Osteoblast (primary cell): Measurements from ENCODE around the gene CTRL. TPM values are rescaled to one million over a fixed set of nuclear protein-coding genes. Genes with fewer than 3 reads are reported as not detected.

ENCODE experiments used
- DNase-seq: peaks from one replicate; pipeline ENCODE4 v3.0.0; 2011; ENCODE audit warnings: low spot score, mixed read lengths; ENCODE audit not compliant: insufficient read length; ENCODE audit errors: missing footprints
- H2AFZ ChIP-seq: 2 replicates; pipeline ENCODE4 v1.6.0; 2011; ENCODE audit warnings: mild to moderate bottlenecking, low read length
- H3K27ac ChIP-seq: 2 replicates; pipeline ENCODE4 v1.5.1; 2011; ENCODE audit warnings: mild to moderate bottlenecking, low read depth, low read length, moderate library complexity
- H3K27me3 ChIP-seq: 2 replicates; pipeline ENCODE4 v1.6.0; 2012; ENCODE audit warnings: mild to moderate bottlenecking, control low read depth, inconsistent platforms, low read length, moderate library complexity; ENCODE audit not compliant: insufficient read depth
- H3K36me3 ChIP-seq: 2 replicates; pipeline ENCODE4 v1.5.1; 2011; ENCODE audit warnings: mild to moderate bottlenecking, low read length, control low read depth, moderate library complexity; ENCODE audit not compliant: insufficient read depth
- H3K4me1 ChIP-seq: 2 replicates; pipeline ENCODE4 v1.5.1; 2011; ENCODE audit warnings: mild to moderate bottlenecking, low read length, control low read depth, moderate library complexity; ENCODE audit not compliant: insufficient read depth
- H3K4me2 ChIP-seq: 2 replicates; pipeline ENCODE4 v1.6.0; 2011; ENCODE audit warnings: mild to moderate bottlenecking, low read length; ENCODE audit not compliant: insufficient read depth
- H3K4me3 ChIP-seq: fragments of 200-600 bp; sonication (generic); 3 replicates; pipeline ENCODE4 v1.5.1; 2012; ENCODE audit warnings: mild to moderate bottlenecking, low read length, inconsistent platforms; ENCODE audit not compliant: insufficient read depth
- H3K79me2 ChIP-seq: 2 replicates; pipeline ENCODE4 v1.6.0; 2012; ENCODE audit warnings: mild to moderate bottlenecking, low read length, control low read depth, inconsistent platforms; ENCODE audit not compliant: insufficient read depth
- H3K9me3 ChIP-seq: 2 replicates; pipeline ENCODE4 v1.5.1; 2011; ENCODE audit warnings: low read depth, low read length, control low read depth
- H4K20me1 ChIP-seq: 2 replicates; pipeline ENCODE4 v1.6.0; 2012; ENCODE audit warnings: mild to moderate bottlenecking, low read length, control low read depth; ENCODE audit not compliant: insufficient read depth
- CTCF ChIP-seq: IDR thresholded peaks from 2 replicates; pipeline ENCODE4 v1.5.1; 2011; ENCODE audit warnings: mild to moderate bottlenecking, low read depth, low read length, moderate library complexity; ENCODE audit errors: extremely low read depth
- total RNA-seq: library from RNA; depleted of rRNA; stranded (reverse); fragments of >200 nt; gene quantifications from 2 replicates; pipeline ENCODE4 v1.2.3, GENCODE V29; 2012

The CTRL gene
- total RNA-seq, 1 donor = 0.36 TPM

GRCh38 chr16:67922221-67922620 lies 9.4 kb downstream of the CTRL start:
- peaks cover 76% of the 10 kb centered on the region for H4K20me1 ChIP-seq
- no peaks in the 10 kb centered on the region for H3K27me3 ChIP-seq
- H2AFZ ChIP-seq = no peak overlapping the region
- H3K79me2 ChIP-seq = peaks cover 56% of the 10 kb centered on the region
- H3K4me1 ChIP-seq = peaks cover 26% of the 10 kb centered on the region
- H3K36me3 ChIP-seq = peaks cover 14% of the 10 kb centered on the region
- DNase-seq = no peak
- no peaks in the 10 kb centered on the region for H3K9me3 ChIP-seq
- no peak for TF ChIP-seq CTCF
- H3K4me3 ChIP-seq = no peak overlapping the region
- no peak overlapping the region for H3K4me2 ChIP-seq
- H3K27ac ChIP-seq = no peak overlapping the region

GRCh38 chr16:67919622-67920221 lies 11.9 kb downstream of the CTRL start:
- Histone ChIP-seq H3K4me3 (no peak overlapping the region), H2AFZ (no peak overlapping the region), H3K36me3 (peaks cover 20% of the 10 kb centered on the region), H3K4me1 (peaks cover 25% of the 10 kb centered on the region), H4K20me1 (peaks cover 78% of the 10 kb centered on the region), H3K79me2 (peaks cover 69% of the 10 kb centered on the region), H3K27ac (no peak overlapping the region), H3K27me3 (no peaks in the 10 kb centered on the region), H3K9me3 (no peaks in the 10 kb centered on the region), H3K4me2 (no peak overlapping the region)
- DNase-seq = no peak
- TF ChIP-seq CTCF = no peak

- Histone ChIP-seq H2AFZ (no peak overlapping the region), H3K36me3 (peaks cover 16% of the 10 kb centered on the region), H3K4me1 (peaks cover 25% of the 10 kb centered on the region), H4K20me1 (peaks cover 69% of the 10 kb centered on the region), H3K27me3 (no peaks in the 10 kb centered on the region), H3K27ac (peak overlapping the region; percentile 65), H3K79me2 (peaks cover 56% of the 10 kb centered on the region), H3K4me3 (no peak overlapping the region), H3K9me3 (no peaks in the 10 kb centered on the region), H3K4me2 (peak overlapping the region; percentile 25)
- peak; percentile 97 for DNase-seq
- TF ChIP-seq CTCF = no peak
Observed at GRCh38 chr16:67917852-67918236, 13.8 kb downstream of the CTRL start.

- TF ChIP-seq CTCF = no peak
- H3K4me2 ChIP-seq = peak overlapping the region; percentile 25
- peaks cover 51% of the 10 kb centered on the region for H3K79me2 ChIP-seq
- no peak overlapping the region for H2AFZ ChIP-seq
- H3K4me1 ChIP-seq = peaks cover 25% of the 10 kb centered on the region
- peaks cover 63% of the 10 kb centered on the region for H4K20me1 ChIP-seq
- H3K27me3 ChIP-seq = no peaks in the 10 kb centered on the region
- no peaks in the 10 kb centered on the region for H3K9me3 ChIP-seq
- H3K27ac ChIP-seq = peak overlapping the region; percentile 65
- no peak overlapping the region for H3K4me3 ChIP-seq
- peaks cover 16% of the 10 kb centered on the region for H3K36me3 ChIP-seq
- DNase-seq = peak; percentile 87
Observed at GRCh38 chr16:67917140-67917851, 14.4 kb downstream of the CTRL start.
